ENCODE results near the gene HSPA1A. TPM values are rescaled to one million over a fixed set of nuclear protein-coding genes. Genes with fewer than 3 reads are reported as not detected.

Gene HSPA1A
- total and polyA plus RNA-seq, 9 of the 15 experiments (the other 6 are each of a cell fraction or from before 2014, with no cell fraction given) = 2.2 to 273 (median 107) TPM

DNA sequence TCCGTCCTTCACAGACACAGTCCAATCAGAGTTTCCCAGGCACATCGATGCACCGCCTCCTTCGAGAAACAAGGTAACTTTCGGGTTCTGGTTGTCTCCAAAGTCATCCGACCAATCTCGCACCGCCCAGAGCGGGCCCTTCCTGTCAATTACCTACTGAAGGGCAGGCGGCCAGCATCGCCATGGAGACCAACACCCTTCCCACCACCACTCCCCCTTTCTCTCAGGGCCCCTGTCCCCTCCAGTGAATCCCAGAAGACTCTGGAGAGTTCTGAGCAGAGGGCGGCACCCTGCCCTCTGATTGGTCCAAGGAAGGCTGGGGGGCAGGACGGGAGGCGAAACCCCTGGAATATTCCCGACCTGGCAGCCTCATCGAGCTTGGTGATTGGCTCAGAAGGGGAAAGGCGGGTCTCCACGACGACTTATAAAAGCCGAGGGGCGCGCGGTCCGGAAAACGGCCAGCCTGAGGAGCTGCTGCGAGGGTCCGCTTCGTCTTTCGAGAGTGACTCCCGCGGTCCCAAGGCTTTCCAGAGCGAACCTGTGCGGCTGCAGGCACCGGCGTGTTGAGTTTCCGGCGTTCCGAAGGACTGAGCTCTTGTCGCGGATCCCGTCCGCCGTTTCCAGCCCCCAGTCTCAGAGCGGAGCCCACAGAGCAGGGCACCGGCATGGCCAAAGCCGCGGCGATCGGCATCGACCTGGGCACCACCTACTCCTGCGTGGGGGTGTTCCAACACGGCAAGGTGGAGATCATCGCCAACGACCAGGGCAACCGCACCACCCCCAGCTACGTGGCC, 12.1 kb downstream of the HSPA1A start, which contains the start of gene HSPA1B (continued):
- TF ChIP-seq PRPF4 (IDR thresholded peaks at IDR 0.05; ENCODE audit: insufficient read depth, low read depth, low read length, poor library complexity, severe bottlenecking) (peak; percentile 95), ELK3 (CRISPR knock-in tag; IDR thresholded peaks at IDR 0.05) (no peak), ETV1 (tag; conservative IDR thresholded peaks at IDR 0.05; ENCODE audit: low read depth) (peak; percentile 77), ESRRA (IDR thresholded peaks at IDR 0.05; ENCODE audit: borderline replicate concordance, low read depth) (no peak), ZNF695 (CRISPR knock-in tag; IDR thresholded peaks at IDR 0.05) (peak; percentile 73; the same call in 1 of the 2 replicates), NCOA4 (IDR thresholded peaks at IDR 0.05; ENCODE audit: partially characterized antibody) (no peak), GATA2 (CRISPR knock-in tag; IDR thresholded peaks at IDR 0.05) (no peak), ARID1B (IDR thresholded peaks at IDR 0.05) (no peak), BRD4 (IDR thresholded peaks at IDR 0.05) (no peak), YBX1 (IDR thresholded peaks at IDR 0.05) (no peak), IFI16 (CRISPR knock-in tag; IDR thresholded peaks at IDR 0.05) (no peak), TRIM28 (IDR thresholded peaks at IDR 0.05) (0 out of 2 replicates have a peak, but pooled peaks have one; percentile 51), TEAD1 (CRISPR knock-in tag; IDR thresholded peaks at IDR 0.05) (peak; percentile 74 to 89; a peak in 3 of 4 replicates), YY1 (IDR thresholded peaks at IDR 0.05; ENCODE audit: borderline replicate concordance in 1 of 3, control insufficient read depth in 1 of 3, extremely low read depth in 1 of 3, insufficient read depth in 3 of 3, insufficient read length in 1 of 3, insufficient replicate concordance in 2 of 3, low read depth in 1 of 3, low read length in 2 of 3) (peak in 2 of 3 experiments; percentile 57 to 71), ZBTB2 (IDR thresholded peaks at IDR 0.05) (peak; percentile 82), TRIM24 (IDR thresholded peaks at IDR 0.05) (no peak), JUND (IDR thresholded peaks at IDR 0.05; ENCODE audit: borderline replicate concordance, low read depth, low read length) (no peak; the same call in 1 of the 2 replicates), JUND (tag; IDR thresholded peaks at IDR 0.05; ENCODE audit: borderline replicate concordance, low read depth, low read length) (no peak; the same call in 2 of the 3 replicates), GTF2F1 (IDR thresholded peaks at IDR 0.05; ENCODE audit: low read depth, low read length) (peak; percentile 99), ZNF165 (CRISPR knock-in tag; IDR thresholded peaks at IDR 0.05; ENCODE audit: borderline replicate concordance) (peak; percentile 89), ZNF778 (CRISPR knock-in tag; IDR thresholded peaks at IDR 0.05) (no peak), HLTF (IDR thresholded peaks at IDR 0.05) (peak; percentile 84; the same call in 1 of the 2 replicates)
- TF ChIP-seq, protein P1, sequence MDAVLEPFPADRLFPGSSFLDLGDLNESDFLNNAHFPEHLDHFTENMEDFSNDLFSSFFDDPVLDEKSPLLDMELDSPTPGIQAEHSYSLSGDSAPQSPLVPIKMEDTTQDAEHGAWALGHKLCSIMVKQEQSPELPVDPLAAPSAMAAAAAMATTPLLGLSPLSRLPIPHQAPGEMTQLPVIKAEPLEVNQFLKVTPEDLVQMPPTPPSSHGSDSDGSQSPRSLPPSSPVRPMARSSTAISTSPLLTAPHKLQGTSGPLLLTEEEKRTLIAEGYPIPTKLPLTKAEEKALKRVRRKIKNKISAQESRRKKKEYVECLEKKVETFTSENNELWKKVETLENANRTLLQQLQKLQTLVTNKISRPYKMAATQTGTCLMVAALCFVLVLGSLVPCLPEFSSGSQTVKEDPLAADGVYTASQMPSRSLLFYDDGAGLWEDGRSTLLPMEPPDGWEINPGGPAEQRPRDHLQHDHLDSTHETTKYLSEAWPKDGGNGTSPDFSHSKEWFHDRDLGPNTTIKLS (IDR thresholded peaks at IDR 0.05; ENCODE audit: borderline replicate concordance, low read depth) = no peak
- TF ChIP-seq, protein P2, sequence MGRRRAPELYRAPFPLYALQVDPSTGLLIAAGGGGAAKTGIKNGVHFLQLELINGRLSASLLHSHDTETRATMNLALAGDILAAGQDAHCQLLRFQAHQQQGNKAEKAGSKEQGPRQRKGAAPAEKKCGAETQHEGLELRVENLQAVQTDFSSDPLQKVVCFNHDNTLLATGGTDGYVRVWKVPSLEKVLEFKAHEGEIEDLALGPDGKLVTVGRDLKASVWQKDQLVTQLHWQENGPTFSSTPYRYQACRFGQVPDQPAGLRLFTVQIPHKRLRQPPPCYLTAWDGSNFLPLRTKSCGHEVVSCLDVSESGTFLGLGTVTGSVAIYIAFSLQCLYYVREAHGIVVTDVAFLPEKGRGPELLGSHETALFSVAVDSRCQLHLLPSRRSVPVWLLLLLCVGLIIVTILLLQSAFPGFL (CRISPR knock-in tag; IDR thresholded peaks at IDR 0.05) = peak; percentile 63; the same call in 1 of the 2 replicates
